Stimulated activated CD4-positive, alpha-beta T cell treated with anti-CD3 and anti-CD28 coated beads, Interleukin-1b, Interleukin-23, amount 100 ng/mL, for 24 hours (primary cell): Measurements from ENCODE around the gene ENO1.
"Not testable (repeated sequence)": the region's sequence is repeated elsewhere in the genome, so short reads cannot be mapped to it uniquely, and the experiment has no call there.

ENCODE experiments used
- DNase-seq, 4 experiments: peaks; one replicate each; pipeline ENCODE4 v3.0.0-alpha.2; 2020; ENCODE audit warnings: low read depth in 4 of 4, low spot score in 1 of 4

ENO1 gene

DNA sequence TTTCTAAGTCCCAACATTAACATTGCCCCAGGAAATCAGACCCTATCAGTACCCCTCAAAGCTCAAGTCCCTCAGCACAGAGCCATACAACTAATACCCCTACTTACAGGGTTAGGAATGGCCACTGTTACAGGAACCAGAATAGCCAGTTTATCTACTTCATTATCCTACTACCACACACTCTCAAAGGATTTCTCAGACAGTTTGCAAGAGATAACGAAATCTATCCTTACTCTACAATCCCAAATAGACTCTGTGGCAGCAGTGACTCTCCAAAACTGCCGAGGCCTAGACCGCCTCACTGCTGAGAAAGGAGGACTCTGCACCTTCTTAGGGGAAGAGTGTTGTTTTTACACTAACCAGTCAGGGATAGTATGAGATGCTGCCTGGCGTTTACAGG is 19.0 kb upstream of the ENO1 start:
- DNase-seq, result not testable (repeated sequence)

- not testable (repeated sequence) for DNase-seq
Observed at GRCh38 chr1:8896775-8897174, 18.3 kb upstream of the ENO1 start.

DNA sequence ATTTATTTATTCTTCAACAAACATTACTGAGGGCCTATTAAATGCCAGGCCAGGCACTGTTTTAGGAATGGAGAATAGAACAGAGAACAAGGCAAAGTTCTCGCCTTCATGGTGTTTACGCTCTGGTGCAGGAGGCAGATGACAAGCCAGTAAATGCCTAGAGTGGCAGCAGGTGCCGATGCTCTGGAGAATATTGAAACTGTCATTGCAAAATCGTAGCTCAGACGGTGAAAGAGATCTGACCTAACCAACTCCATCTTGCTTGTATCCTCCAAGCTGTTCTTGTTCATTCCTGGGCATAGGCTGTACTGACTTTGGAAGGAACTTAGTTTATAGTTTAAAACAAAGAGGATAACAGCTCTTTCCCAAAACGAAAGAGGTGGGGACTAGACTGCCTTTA is 13.5 kb upstream of the ENO1 start:
- DNase-seq, result no peak

DNA sequence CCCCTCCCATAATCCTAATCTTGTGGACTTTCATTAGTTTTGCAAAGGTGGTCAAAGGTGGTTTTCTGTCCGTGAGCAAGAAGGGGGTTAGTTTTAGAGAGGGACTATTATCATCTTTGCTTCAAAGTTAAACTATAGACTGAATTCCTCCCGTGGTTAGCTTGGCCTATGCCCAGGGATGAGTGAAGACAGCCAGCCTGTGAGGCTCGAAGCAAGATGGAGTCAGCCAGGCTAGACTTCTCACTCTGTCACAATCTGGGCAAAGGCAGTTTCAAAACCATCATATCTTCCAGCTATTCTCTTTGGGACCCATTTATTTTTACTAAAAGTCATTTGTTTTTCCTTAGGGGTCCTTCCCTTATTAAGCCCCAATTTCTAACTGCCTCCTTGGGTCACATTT is 12.9 kb upstream of the ENO1 start:
- no peak for DNase-seq

- no peak for DNase-seq
Observed at GRCh38 chr1:8889925-8890785, 11.7 kb upstream of the ENO1 start.

DNA sequence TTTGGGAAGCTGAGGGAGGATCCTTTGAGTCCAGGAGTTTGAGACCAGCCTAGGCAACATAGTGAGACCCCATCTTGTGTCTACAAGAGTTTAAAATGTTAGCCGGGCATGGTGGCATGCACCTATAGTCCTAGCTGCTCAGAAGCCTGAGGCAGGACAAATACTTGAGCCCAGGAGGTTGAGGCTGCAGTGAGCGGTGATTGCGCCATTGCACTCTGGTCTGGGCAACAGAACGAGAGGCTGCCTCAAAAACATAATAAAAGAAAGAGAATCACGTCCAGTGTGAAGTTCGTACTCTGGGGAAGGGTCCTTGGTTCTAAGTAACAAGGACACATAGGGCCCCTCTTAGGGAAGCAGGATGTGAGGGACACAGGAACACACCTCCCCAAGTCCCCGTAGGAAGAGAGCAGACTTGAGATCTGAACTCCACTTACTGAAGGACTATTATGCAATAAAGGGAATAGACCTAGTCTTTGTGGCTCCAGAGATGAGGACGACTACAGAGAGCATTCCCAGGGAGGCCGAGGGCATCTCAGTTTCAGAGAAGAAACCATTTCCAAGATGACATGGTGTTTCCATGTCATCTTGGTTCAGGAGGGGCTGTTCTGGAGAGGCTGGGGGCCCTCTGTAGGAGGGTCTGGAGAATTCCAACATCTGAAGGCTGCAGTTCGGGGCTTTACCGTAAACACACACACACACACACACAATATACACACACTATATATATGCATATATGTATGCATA is 10.8 kb upstream of the ENO1 start:
- no peak for DNase-seq

- no peak for DNase-seq
Observed at GRCh38 chr1:8886589-8886988, 8.1 kb upstream of the ENO1 start.

- DNase-seq, result not testable (repeated sequence)
Observed at GRCh38 chr1:8886031-8886524, 7.6 kb upstream of the ENO1 start.

GRCh38 chr1:8884105-8884504 is 5.6 kb upstream of the ENO1 start:
- DNase-seq, result not testable (repeated sequence)

- DNase-seq, result no peak
Observed at GRCh38 chr1:8883491-8883890, 5.0 kb upstream of the ENO1 start.

DNA sequence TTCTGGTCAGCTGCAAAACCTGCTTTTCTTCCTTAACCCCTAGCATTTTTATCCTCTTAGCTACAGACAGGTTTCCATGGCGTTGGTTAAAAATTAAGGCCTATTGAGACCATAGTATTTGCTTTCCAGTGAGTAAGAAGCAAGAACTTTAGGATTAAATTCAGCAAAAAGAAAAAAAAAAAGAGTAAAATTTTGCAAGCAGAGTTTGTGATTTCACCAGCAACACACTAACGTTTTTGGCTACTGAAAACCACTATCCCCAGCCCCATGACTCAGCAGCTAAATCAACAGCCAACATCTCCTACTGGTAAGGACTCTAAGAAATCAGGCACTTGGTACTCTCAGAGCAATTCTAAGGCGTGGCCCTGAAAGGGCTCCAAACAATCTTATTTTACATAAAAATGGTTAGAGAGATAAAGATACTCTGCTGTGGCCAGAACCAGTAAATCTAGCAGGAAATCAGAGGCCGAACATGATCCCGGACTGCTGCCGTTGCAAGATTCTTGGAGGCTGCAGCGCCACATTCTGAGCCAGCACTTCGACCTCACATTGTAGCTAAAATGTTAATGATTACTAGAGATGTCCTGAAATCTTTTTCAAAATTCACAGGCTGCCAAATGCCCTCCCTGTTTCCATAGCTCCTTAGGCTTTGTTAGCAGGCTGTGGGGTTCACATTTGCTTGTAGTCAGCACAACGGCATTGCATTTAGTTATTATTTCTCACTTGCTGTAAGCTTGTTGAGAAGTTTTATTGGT is 1.6 kb upstream of the ENO1 start:
- DNase-seq, result peak in 1 of 4 experiments; percentile 46

GRCh38 chr1:8879464-8879921 is 1.0 kb upstream of the ENO1 start:
- DNase-seq, result no peak

DNA sequence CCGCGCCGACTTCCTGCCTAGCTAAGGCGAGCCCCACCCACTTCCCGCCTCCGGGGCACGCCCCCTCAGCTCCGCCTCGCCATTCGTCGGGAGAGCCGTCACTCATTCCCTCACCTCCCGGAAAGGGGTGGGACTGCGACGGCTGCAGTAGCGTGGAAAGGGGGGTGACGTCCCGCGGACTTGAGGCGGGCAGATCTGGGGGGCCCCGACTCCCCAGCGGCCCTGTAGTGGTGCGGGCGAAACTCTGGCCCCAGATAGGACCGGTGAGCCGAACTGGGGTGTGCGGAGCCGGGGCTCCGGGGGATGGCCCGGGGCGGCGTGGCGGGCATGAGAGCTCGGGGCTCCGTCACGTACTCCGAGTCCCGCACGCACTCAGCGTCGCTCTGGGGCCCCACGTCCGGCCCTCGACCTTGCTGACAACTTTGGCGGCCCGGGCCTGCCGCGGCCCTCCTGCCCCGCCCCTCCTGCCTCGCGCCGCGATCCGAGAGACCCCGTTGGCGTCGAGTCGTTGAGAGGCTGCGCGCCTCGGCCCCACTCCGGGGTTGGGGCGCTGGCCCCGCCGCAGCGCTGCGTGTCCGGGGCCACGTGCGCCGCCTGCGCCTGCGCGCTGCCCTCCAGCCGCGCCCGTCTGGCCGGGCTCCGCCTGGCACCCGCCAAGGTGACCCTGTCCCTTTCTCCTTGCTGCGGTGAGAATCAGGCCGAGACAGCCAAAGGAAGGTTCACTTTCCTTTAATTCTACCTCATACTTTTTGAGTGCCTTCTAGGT is 395 bp upstream of the ENO1 start:
- peak; percentile 96 to 100 (median 98) for DNase-seq

DNA sequence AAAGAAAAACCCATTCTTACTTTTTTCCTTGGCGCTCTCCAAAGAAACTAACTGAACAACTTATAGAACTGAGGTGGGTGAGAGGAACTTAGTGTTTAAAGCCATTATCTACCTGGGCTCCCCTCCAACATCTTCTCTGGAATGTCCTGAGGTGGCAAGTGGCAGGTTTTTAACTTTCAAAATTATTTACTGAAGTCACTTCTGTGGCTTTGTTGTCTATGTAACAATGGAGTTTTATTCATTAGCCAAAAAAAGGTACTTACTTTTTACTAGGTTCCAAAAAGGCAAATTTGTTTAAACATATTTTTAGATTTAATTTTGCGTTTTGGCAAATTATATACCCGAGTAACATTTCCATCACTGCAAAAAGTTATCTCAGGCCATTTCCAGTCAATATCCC is 2.4 kb downstream of the ENO1 start:
- DNase-seq, result no peak

DNA sequence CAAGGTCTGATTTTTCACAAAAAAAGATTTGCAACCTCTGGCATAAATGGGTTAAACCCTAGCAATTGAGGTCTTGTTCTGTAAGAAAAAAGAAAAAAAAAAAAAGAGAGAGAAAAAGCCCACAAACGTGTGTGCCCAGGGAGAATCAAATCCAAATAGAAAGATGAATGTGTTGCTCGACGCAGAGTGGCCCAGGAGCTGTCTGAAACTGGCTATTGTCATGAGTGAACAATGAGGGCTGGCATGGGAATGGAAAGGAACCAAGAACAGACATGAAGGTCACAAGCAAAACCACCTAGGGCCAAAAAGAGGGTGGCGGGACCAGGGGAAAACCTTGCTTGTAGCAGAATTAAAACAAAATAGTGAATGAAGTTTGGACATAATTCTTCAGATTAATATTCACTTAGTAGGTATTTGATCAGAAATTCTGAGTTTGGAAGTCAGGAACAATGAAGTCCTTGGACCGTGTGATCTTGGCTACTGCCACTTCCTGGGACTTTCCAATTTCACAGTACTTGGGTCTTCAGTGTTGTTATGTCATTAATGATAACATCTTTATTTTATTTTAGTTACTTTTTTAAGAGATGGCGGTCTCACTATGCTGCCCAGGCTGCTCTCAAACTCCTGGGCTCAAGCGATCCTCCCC is 3.1 kb downstream of the ENO1 start:
- DNase-seq, result no peak

DNA sequence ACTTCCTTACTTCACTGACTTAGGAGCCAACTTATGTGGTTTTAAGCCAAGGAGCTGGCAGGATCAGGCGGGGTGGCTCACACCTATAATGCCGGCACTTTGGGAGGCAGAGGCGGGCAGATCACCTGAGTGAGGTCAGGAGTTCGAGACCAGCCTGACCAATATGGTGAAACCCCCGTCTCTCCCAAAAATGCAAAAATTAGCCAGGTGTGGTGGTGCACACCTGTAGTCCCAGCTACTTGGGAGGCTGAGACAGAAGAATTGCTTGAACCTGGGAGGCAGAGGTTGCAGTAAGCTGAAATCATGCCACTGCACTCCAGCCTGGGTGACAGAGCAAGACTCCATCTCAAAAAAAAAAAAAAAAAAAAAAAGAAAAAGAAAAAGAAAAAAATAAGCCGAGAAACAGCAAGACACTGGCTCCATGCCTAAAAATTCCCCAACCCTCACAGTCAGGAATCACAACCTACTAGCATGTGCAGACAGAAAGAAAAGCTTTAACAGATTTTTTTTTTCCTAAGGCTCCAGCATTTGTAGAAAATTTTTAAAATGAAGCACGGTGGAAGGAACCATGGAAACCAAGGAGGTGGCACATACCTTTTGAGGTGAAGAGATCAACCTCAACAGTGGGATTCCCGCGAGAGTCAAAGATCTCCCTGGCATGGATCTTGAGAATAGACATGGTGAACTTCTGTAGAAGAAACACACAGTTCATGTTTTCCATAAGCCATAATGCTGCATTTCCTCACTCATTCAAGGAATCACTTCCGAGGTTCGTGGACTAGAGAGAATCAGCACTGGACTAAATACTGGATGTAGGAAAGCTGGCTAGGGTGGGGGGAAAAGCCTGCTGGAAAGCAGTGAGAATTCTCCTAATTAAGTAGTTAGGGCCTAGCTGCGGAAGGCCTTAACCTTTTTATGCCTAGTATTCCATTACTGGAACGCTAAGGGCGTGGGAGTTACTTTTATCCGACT is 4.0 kb downstream of the ENO1 start:
- no peak for DNase-seq

DNA sequence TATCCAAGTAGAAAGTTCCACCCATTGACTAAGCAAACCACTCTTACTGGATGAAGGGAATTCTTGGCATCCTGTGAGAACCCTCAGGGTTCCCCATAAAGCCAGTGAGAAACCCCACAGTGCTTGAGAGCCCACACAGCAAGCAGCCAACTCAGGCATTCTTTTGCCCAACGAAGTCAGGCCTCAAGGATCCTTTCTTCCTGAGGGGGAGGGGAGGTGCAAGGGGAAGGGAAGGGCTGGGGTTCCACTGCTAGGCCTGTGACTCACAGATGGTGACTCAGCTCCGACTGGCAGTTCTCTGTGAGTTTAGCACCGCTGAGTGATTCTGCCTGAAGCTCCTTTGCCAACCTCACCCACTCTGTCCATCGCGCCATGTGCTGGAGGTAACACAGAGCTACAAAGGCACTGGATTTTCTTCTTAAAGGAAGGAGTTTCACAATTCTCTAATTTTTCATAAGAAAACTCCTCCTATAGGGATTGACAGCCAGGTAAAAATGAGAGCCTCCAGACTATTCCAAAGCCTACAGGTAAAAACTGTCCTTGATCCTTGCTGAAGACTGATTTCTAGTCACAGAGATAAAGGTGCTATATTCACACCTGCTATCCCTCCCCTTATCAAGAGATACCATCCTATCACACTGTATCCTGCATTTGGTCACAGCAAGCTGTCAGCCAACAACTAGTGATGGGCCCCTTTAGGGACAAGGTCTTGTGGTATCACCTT is 4.8 kb downstream of the ENO1 start:
- peak; percentile 50 to 83 (median 64) for DNase-seq

- DNase-seq, result no peak
Observed at GRCh38 chr1:8873001-8873400, 5.5 kb downstream of the ENO1 start.
